Measurements from ENCODE around the gene PLSCR4. TPM values are rescaled to one million over a fixed set of nuclear protein-coding genes. Genes with fewer than 3 reads are reported as not detected.
A peak's percentile ranks its signal among the peaks of the same experiment; 100 is the strongest.

Gene PLSCR4
- total RNA-seq, 1 donor from 2014 or later: 1.1 TPM

DNA sequence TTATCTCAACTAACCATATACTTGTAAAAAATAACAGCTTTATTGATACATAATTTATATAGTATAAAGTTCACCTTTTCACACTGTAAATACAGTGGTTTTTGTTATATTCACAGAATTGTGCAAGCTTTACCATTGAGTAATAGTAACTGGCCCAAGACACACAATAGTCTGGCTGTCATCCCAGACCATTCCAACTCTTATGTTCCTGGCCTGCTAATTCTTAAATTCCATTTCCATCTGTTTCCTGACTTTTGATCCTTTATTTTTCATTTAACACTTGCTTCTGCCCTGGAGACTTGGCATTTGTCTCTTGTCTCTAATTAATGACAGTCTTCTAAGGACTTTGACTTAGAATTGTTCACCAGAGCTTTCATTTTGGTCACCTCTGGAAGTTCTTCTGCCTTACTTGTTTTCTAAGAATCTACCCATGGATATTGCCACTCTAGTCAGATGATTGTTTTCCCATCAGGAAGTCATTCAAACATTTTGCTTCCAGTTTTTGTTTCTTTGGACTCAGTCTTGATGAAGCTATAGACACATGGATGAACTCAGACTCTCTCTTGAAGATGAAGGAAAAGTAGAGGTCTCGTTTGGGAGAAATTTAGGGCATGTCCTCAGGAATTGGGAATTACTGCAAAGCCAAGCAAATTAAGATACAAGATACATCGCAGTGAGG, 27.2 kb upstream of the PLSCR4 start:
- no peaks in the 10 kb centered on the region for H3K36me3 Mint-ChIP-seq (ENCODE audit: low read depth, unreplicated experiment)
- Histone ChIP-seq H3K27ac (ENCODE audit: low read depth, low read length) (peak overlapping the region; percentile 46), H3K4me2 (ENCODE audit: low read length) (peak overlapping the region; percentile 14), H2AFZ (ENCODE audit: low read depth, low read length) (no peak overlapping the region), H4K20me1 (ENCODE audit: insufficient read depth, low read length) (no peaks in the 10 kb centered on the region), H3K36me3 (ENCODE audit: insufficient read depth, low read length) (no peaks in the 10 kb centered on the region), H3K4me3 (ENCODE audit: insufficient read depth, low read depth, low read length) (no peak overlapping the region), H3K9me3 (ENCODE audit: insufficient read depth, low read depth, low read length) (no peaks in the 10 kb centered on the region), H3K27me3 (ENCODE audit: insufficient read depth, low read length) (no peaks in the 10 kb centered on the region), H3K4me1 (ENCODE audit: insufficient read depth, low read length) (peaks cover 6% of the 10 kb centered on the region), H3K9ac (ENCODE audit: low read length) (no peak overlapping the region), H3K79me2 (ENCODE audit: insufficient read depth, low read length) (no peaks in the 10 kb centered on the region)
- no peaks in the 10 kb centered on the region for H3K27me3 Mint-ChIP-seq (ENCODE audit: low read depth, unreplicated experiment)
- no peaks in the 10 kb centered on the region for H3K4me1 Mint-ChIP-seq (ENCODE audit: low read depth, unreplicated experiment)
- TF ChIP-seq EZH2 (IDR thresholded peaks at IDR 0.05; ENCODE audit: insufficient read depth, low read length) (no peak), CTCF (IDR thresholded peaks at IDR 0.05; ENCODE audit: insufficient read depth, low read depth, low read length) (no peak)
- H3K9me3 Mint-ChIP-seq (ENCODE audit: unreplicated experiment): peaks cover 1% of the 10 kb centered on the region
- no peak overlapping the region for H3K4me3 Mint-ChIP-seq (ENCODE audit: unreplicated experiment)
- DNase-seq (ENCODE audit: low read depth) (peak; percentile 93), FAIRE-seq (peak; percentile 72)
- H3K27ac Mint-ChIP-seq (ENCODE audit: unreplicated experiment): no peak overlapping the region

GRCh38 chr3:146275476-146275875, 24.6 kb upstream of the PLSCR4 start:
- H3K27ac ChIP-seq (ENCODE audit: low read depth, low read length): peak overlapping the region; percentile 66
- peaks cover 6% of the 10 kb centered on the region for H3K4me1 ChIP-seq (ENCODE audit: insufficient read depth, low read length)
- Mint-ChIP-seq H3K4me1 (ENCODE audit: low read depth, unreplicated experiment) (no peaks in the 10 kb centered on the region), H3K4me3 (ENCODE audit: unreplicated experiment) (no peak overlapping the region), H3K27me3 (ENCODE audit: low read depth, unreplicated experiment) (no peaks in the 10 kb centered on the region), H3K9me3 (ENCODE audit: unreplicated experiment) (peaks cover 1% of the 10 kb centered on the region), H3K36me3 (ENCODE audit: low read depth, unreplicated experiment) (no peaks in the 10 kb centered on the region), H3K27ac (ENCODE audit: unreplicated experiment) (no peak overlapping the region)
- H3K9me3 ChIP-seq (ENCODE audit: insufficient read depth, low read depth, low read length): no peaks in the 10 kb centered on the region
- H3K4me3 ChIP-seq (ENCODE audit: insufficient read depth, low read depth, low read length): no peak overlapping the region
- TF ChIP-seq EZH2 (IDR thresholded peaks at IDR 0.05; ENCODE audit: insufficient read depth, low read length): no peak
- no peak for TF ChIP-seq CTCF (IDR thresholded peaks at IDR 0.05; ENCODE audit: insufficient read depth, low read depth, low read length)
- H3K79me2 ChIP-seq (ENCODE audit: insufficient read depth, low read length): no peaks in the 10 kb centered on the region
- no peak for DNase-seq (ENCODE audit: low read depth)
- H3K27me3 ChIP-seq (ENCODE audit: insufficient read depth, low read length): no peaks in the 10 kb centered on the region
- no peaks in the 10 kb centered on the region for H4K20me1 ChIP-seq (ENCODE audit: insufficient read depth, low read length)
- no peak overlapping the region for H3K4me2 ChIP-seq (ENCODE audit: low read length)
- FAIRE-seq: no peak
- H3K36me3 ChIP-seq (ENCODE audit: insufficient read depth, low read length): no peaks in the 10 kb centered on the region
- peak overlapping the region; percentile 29 for H3K9ac ChIP-seq (ENCODE audit: low read length)
- H2AFZ ChIP-seq (ENCODE audit: low read depth, low read length): no peak overlapping the region

GRCh38 chr3:146274833-146275232, 23.9 kb upstream of the PLSCR4 start:
- Mint-ChIP-seq H3K4me1 (ENCODE audit: low read depth, unreplicated experiment) (no peaks in the 10 kb centered on the region), H3K9me3 (ENCODE audit: unreplicated experiment) (peaks cover 1% of the 10 kb centered on the region), H3K27ac (ENCODE audit: unreplicated experiment) (no peak overlapping the region), H3K27me3 (ENCODE audit: low read depth, unreplicated experiment) (no peaks in the 10 kb centered on the region), H3K4me3 (ENCODE audit: unreplicated experiment) (no peak overlapping the region), H3K36me3 (ENCODE audit: low read depth, unreplicated experiment) (no peaks in the 10 kb centered on the region)
- H3K36me3 ChIP-seq (ENCODE audit: insufficient read depth, low read length): no peaks in the 10 kb centered on the region
- H2AFZ ChIP-seq (ENCODE audit: low read depth, low read length): no peak overlapping the region
- H3K79me2 ChIP-seq (ENCODE audit: insufficient read depth, low read length): no peaks in the 10 kb centered on the region
- peaks cover 6% of the 10 kb centered on the region for H3K4me1 ChIP-seq (ENCODE audit: insufficient read depth, low read length)
- FAIRE-seq (peak; percentile 93), DNase-seq (ENCODE audit: low read depth) (peak; percentile 91)
- peak overlapping the region; percentile 52 for H3K9ac ChIP-seq (ENCODE audit: low read length)
- no peak overlapping the region for H3K4me3 ChIP-seq (ENCODE audit: insufficient read depth, low read depth, low read length)
- no peaks in the 10 kb centered on the region for H3K9me3 ChIP-seq (ENCODE audit: insufficient read depth, low read depth, low read length)
- H4K20me1 ChIP-seq (ENCODE audit: insufficient read depth, low read length): no peaks in the 10 kb centered on the region
- H3K27ac ChIP-seq (ENCODE audit: low read depth, low read length): peak overlapping the region; percentile 68
- H3K4me2 ChIP-seq (ENCODE audit: low read length): peak overlapping the region; percentile 24
- TF ChIP-seq CTCF (IDR thresholded peaks at IDR 0.05; ENCODE audit: insufficient read depth, low read depth, low read length) (no peak), EZH2 (IDR thresholded peaks at IDR 0.05; ENCODE audit: insufficient read depth, low read length) (no peak)
- H3K27me3 ChIP-seq (ENCODE audit: insufficient read depth, low read length): no peaks in the 10 kb centered on the region

Data from astrocyte (in vitro differentiated cells and primary cell).